ENCODE data around the gene MAVS. TPM values are rescaled to one million over a fixed set of nuclear protein-coding genes. Genes with fewer than 3 reads are reported as not detected.
"Not testable (repeated sequence)": the region's sequence is repeated elsewhere in the genome, so short reads cannot be mapped to it uniquely, and the experiment has no call there.

Gene MAVS
- total and polyA plus RNA-seq, 9 of the 15 experiments (the other 6 are each of a cell fraction or from before 2014, with no cell fraction given) = 1.6 to 22.0 (median 11.3) TPM

DNA sequence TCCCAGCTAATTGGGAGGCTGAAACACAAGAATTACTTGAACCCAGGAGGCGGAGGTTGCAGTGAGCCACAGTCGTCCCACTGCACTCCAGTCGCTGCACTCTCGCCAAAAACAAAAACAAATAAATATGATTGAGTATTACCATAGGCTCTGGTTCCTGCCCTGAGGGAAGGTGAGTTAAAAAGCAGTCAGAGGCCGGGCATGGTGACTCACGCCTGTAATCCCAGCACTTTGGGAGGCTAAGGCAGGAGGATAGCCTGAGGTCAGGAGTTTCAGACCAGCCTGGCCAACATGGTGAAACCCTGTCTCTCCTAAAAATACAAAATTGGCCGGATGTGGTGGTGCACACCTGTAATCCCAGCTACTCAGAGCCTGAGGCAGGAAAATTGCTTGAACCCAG is 6.4 kb upstream of the MAVS start:
- H4K20me1 ChIP-seq (replicated peaks; ENCODE audit: control insufficient read depth, insufficient read depth, low read length); H3K36me3 ChIP-seq (ENCODE audit: control insufficient read depth, insufficient read depth, low read length); H3K4me2 ChIP-seq (ENCODE audit: insufficient read depth, low read length); H3K4me3 ChIP-seq; FAIRE-seq; BruUV-seq (replicated peaks); H3K27me3 ChIP-seq (ENCODE audit: control insufficient read depth in 2 of 2, insufficient read depth in 2 of 2, low read length in 2 of 2); in situ Hi-C loops (cut with MboI); H3K27ac ChIP-seq (ENCODE audit: extremely low read depth, low read depth, low read length); CTCF ChIA-PET (ENCODE audit: low intra/inter-chr PET ratio); H3K9ac ChIP-seq (ENCODE audit: insufficient read depth in 1 of 2, low read depth in 2 of 2, low read length in 2 of 2); ATAC-seq; intact Hi-C loops (cut with micrococcal nuclease); H2AFZ ChIP-seq (ENCODE audit: low read depth, low read length); H3K9me3 ChIP-seq (replicated peaks; ENCODE audit: control insufficient read depth, insufficient read depth, low read depth, low read length); H3K9me1 ChIP-seq (ENCODE audit: control insufficient read depth, insufficient read depth, low read length); DNase-seq (ENCODE audit: extremely low read depth in 1 of 4, low spot score in 3 of 4); H3K79me2 ChIP-seq (ENCODE audit: control insufficient read depth, insufficient read depth, low read length): not testable (repeated sequence)
- 85% methylated on average over 5 of the region's 7 CpGs for WGBS (ENCODE audit: insufficient coverage, low coverage, missing lambda C conversion rate)
- POLR2A ChIA-PET = interaction anchor here (0.7 to 1.0 kb wide), 2 partner anchors 8 to 13 kb away, joined by 3 read pairs; no protein-coding TSS in a partner anchor
- peaks cover 32 to 35% of the 10 kb centered on the region in 2 experiments; a peak in 4 of 5 replicates for H3K4me1 ChIP-seq (replicated peaks in 1 of 2; ENCODE audit: control insufficient read depth in 2 of 2, insufficient read depth in 2 of 2, low read length in 2 of 2)

DNA sequence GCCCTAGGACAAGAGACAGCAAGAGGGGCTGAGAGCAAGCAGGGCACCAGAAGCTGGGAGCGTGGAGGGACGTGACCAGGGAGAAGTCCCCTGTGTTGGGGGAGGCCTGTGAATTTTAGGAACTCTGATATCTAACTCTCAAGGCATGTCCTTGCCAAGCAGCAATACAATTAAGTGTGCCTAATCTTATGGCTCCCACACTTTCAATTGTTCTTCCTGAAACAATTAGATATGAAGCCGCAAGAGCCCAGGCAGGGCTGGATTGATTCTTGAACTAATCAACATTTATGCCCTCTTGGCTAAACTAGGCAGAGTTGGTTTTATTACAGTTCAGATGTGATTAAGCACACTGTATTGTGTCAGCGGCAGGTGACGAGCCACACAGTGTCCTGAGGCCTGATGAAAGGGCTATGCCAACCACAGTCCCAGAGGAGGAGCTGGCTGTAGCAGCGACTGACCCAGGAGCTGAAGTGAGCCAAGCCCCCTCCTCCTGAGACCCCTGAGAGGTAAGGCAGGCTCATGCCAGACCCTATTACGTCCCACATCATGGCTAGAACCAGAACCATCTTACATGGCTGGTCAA is 4.2 kb upstream of the MAVS start:
- DNase-seq (ENCODE audit: extremely low read depth in 1 of 4, low spot score in 3 of 4) (peak in 2 of 4 experiments; percentile 26 to 31), ATAC-seq (no peak), FAIRE-seq (peak; percentile 75)
- Histone ChIP-seq H3K4me1 (replicated peaks in 1 of 2; ENCODE audit: control insufficient read depth in 2 of 2, insufficient read depth in 2 of 2, low read length in 2 of 2) (peaks cover 38 to 51% of the 10 kb centered on the region in 2 experiments; a peak in 4 of 5 replicates), H3K4me2 (ENCODE audit: insufficient read depth, low read length) (no peak overlapping the region; the same call in 1 of the 2 replicates), H3K9ac (ENCODE audit: insufficient read depth in 1 of 2, low read depth in 2 of 2, low read length in 2 of 2) (peak overlapping the region in 1 of 2 experiments; percentile 66; a peak in 1 of 4 replicates), H3K9me3 (replicated peaks; ENCODE audit: control insufficient read depth, insufficient read depth, low read depth, low read length) (no peaks in the 10 kb centered on the region), H3K79me2 (ENCODE audit: control insufficient read depth, insufficient read depth, low read length) (peaks cover 13% of the 10 kb centered on the region), H3K27ac (ENCODE audit: extremely low read depth, low read depth, low read length) (peak overlapping the region; percentile 76), H3K27me3 (ENCODE audit: control insufficient read depth in 2 of 2, insufficient read depth in 2 of 2, low read length in 2 of 2) (no peaks in the 10 kb centered on the region), H3K36me3 (ENCODE audit: control insufficient read depth, insufficient read depth, low read length) (no peaks in the 10 kb centered on the region), H3K4me3 (no peak overlapping the region), H2AFZ (ENCODE audit: low read depth, low read length) (peak overlapping the region; percentile 54), H4K20me1 (replicated peaks; ENCODE audit: control insufficient read depth, insufficient read depth, low read length) (no peaks in the 10 kb centered on the region), H3K9me1 (ENCODE audit: control insufficient read depth, insufficient read depth, low read length) (no peaks in the 10 kb centered on the region)
- intact Hi-C loops (cut with micrococcal nuclease) (no loop called here), in situ Hi-C loops (cut with MboI) (no loop called here)
- POLR2A ChIA-PET = interaction anchor here (1.2 to 2.0 kb wide), 2 partner anchors 22 to 33 kb away, joined by 5 to 13 read pairs; partner anchors contain the start of gene AP5S1
- BruUV-seq (replicated peaks) = no TSS peak
- WGBS (ENCODE audit: insufficient coverage, low coverage, missing lambda C conversion rate) = 50% methylated on average over 5 of the region's 7 CpGs
- CTCF ChIA-PET (ENCODE audit: low intra/inter-chr PET ratio) = no interaction called here
- TF ChIP-seq STAT5A (IDR thresholded peaks at IDR 0.05; ENCODE audit: borderline replicate concordance, low read length) (0 out of 2 replicates have a peak, but pooled peaks have one; percentile 35), MECOM (CRISPR knock-in tag; IDR thresholded peaks at IDR 0.05) (no peak), NFATC3 (IDR thresholded peaks at IDR 0.05) (no peak), KAT7 (CRISPR knock-in tag; IDR thresholded peaks at IDR 0.05; ENCODE audit: borderline replicate concordance) (no peak), ZBTB17 (CRISPR knock-in tag; IDR thresholded peaks at IDR 0.05) (no peak), KDM5B (IDR thresholded peaks at IDR 0.05; ENCODE audit: insufficient replicate concordance, low read depth, low read length) (no peak), MTA2 (IDR thresholded peaks at IDR 0.05; ENCODE audit: low read depth) (peak; percentile 52; the same call in 1 of the 2 replicates), TEAD2 (tag; IDR thresholded peaks at IDR 0.05) (no peak), GTF2E2 (tag; IDR thresholded peaks at IDR 0.05) (no peak), MIER1 (IDR thresholded peaks at IDR 0.05; ENCODE audit: low read depth) (no peak), ZNF583 (CRISPR knock-in tag; IDR thresholded peaks at IDR 0.05) (no peak), NR4A1 (CRISPR knock-in tag; IDR thresholded peaks at IDR 0.05) (no peak), NR4A1 (tag; IDR thresholded peaks at IDR 0.05) (no peak)
- TF ChIP-seq, protein P1, sequence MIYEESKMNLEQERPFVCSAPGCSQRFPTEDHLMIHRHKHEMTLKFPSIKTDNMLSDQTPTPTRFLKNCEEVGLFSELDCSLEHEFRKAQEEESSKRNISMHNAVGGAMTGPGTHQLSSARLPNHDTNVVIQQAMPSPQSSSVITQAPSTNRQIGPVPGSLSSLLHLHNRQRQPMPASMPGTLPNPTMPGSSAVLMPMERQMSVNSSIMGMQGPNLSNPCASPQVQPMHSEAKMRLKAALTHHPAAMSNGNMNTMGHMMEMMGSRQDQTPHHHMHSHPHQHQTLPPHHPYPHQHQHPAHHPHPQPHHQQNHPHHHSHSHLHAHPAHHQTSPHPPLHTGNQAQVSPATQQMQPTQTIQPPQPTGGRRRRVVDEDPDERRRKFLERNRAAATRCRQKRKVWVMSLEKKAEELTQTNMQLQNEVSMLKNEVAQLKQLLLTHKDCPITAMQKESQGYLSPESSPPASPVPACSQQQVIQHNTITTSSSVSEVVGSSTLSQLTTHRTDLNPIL (CRISPR knock-in tag; IDR thresholded peaks at IDR 0.05) = no peak
